ENCODE measurements around the gene DNAH5. TPM values are rescaled to one million over a fixed set of nuclear protein-coding genes. Genes with fewer than 3 reads are reported as not detected.

DNAH5 gene
- total and polyA plus RNA-seq, 2 of the 13 experiments (the other 11 are each of a cell fraction or from before 2014, with no cell fraction given) = 0.09 TPM

GRCh38 chr5:13653709-13654108, 290.8 kb downstream of the DNAH5 start:
- no peaks in the 10 kb centered on the region for H4K20me1 ChIP-seq (ENCODE audit: insufficient read depth, low read length)
- no peak overlapping the region for H2AFZ ChIP-seq (ENCODE audit: low read length)
- H3K79me2 ChIP-seq (ENCODE audit: insufficient read depth, low read length) = no peaks in the 10 kb centered on the region
- ATAC-seq = no peak
- ChIA-PET POLR2A (no interaction called here), CTCF (ENCODE audit: low intra/inter-chr PET ratio, low total read pairs) (no interaction called here)
- no peaks in the 10 kb centered on the region for H3K36me3 ChIP-seq (replicated peaks in 1 of 2; ENCODE audit: control insufficient read depth in 1 of 2, insufficient read depth in 2 of 2, low read length in 2 of 2)
- no peaks in the 10 kb centered on the region for H3K27me3 ChIP-seq (ENCODE audit: control insufficient read depth in 1 of 2, insufficient read depth in 2 of 2, low read length in 2 of 2)
- no peak for FAIRE-seq
- in situ Hi-C loops (cut with HindIII; ENCODE audit: extremely low pct_ligation_motif_present, low pct_unique_long_range_greater_than_20kb) = no loop called here
- H3K9me3 ChIP-seq (ENCODE audit: low read length) = peaks cover 80% of the 10 kb centered on the region
- H3K4me2 ChIP-seq (ENCODE audit: low read depth, low read length) = no peak overlapping the region
- H3K9ac ChIP-seq (ENCODE audit: insufficient read depth, low read depth, low read length) = no peak overlapping the region
- no TSS peak for BruUV-seq (replicated peaks)
- intact Hi-C loops (cut with micrococcal nuclease; ENCODE audit: unreplicated experiment) = no loop called here
- no peak overlapping the region for H3K27ac ChIP-seq (ENCODE audit: extremely low read length, insufficient read depth, low read length)
- WGBS (ENCODE audit: low lambda C conversion rate) = 0% methylated on average over 2 of the region's 2 CpGs
- no peak for DNase-seq (ENCODE audit: low spot score)
- no peak overlapping the region for H3K4me3 ChIP-seq (replicated peaks in 1 of 3; ENCODE audit: insufficient read depth in 1 of 3, low read depth in 2 of 3, low read length in 3 of 3)
- H3K4me1 ChIP-seq (ENCODE audit: insufficient read depth, low read length) = no peaks in the 10 kb centered on the region
- no peak for TF ChIP-seq GABPA (IDR thresholded peaks at IDR 0.05; ENCODE audit: low read depth, low read length)
- TF ChIP-seq GABPA (CRISPR knock-in tag; IDR thresholded peaks at IDR 0.05; ENCODE audit: low read depth) = no peak
- TF ChIP-seq POLR2A (IDR thresholded peaks at IDR 0.05; ENCODE audit: insufficient read depth in 1 of 2, low read depth in 2 of 2, low read length in 2 of 2) = no peak
- TF ChIP-seq KMT2B (CRISPR knock-in tag; IDR thresholded peaks at IDR 0.05) = no peak
- TF ChIP-seq ZBTB49 (CRISPR knock-in tag; IDR thresholded peaks at IDR 0.05; ENCODE audit: borderline replicate concordance) = no peak
- no peak for TF ChIP-seq SMYD3 (CRISPR knock-in tag; IDR thresholded peaks at IDR 0.05)
- TF ChIP-seq, protein P1, sequence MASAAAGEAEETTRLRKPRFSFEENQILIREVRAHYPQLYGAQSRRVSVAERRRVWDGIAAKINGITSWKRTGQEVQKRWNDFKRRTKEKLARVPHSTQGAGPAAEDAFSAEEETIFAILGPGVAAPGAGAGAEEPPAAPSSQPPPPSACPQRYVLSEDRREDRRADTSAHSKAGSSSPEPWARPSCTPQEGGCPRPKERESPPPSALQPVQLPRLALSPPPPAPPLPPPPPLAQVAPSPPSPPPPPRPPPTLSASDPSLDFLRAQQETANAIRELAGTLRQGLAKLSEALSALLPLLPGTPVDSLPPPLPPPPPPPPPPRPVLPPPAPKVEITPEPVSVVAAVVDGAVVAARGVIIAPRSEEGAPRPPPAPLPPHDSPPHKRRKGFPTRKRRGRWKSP (CRISPR knock-in tag; IDR thresholded peaks at IDR 0.05) = no peak
- TF ChIP-seq CAMTA2 (CRISPR knock-in tag; IDR thresholded peaks at IDR 0.05; ENCODE audit: borderline replicate concordance) = no peak
- no peak for TF ChIP-seq YEATS4 (CRISPR knock-in tag; IDR thresholded peaks at IDR 0.05; ENCODE audit: borderline replicate concordance)
- no peak for TF ChIP-seq ATF7 (IDR thresholded peaks at IDR 0.05)
- no peak for TF ChIP-seq ATF7 (CRISPR knock-in tag; IDR thresholded peaks at IDR 0.05)
- TF ChIP-seq ZNF282 (IDR thresholded peaks at IDR 0.05; ENCODE audit: partially characterized antibody) = no peak
- no peak for TF ChIP-seq ZNF530 (CRISPR knock-in tag; IDR thresholded peaks at IDR 0.05; ENCODE audit: low read depth)
- TF ChIP-seq, protein P2, sequence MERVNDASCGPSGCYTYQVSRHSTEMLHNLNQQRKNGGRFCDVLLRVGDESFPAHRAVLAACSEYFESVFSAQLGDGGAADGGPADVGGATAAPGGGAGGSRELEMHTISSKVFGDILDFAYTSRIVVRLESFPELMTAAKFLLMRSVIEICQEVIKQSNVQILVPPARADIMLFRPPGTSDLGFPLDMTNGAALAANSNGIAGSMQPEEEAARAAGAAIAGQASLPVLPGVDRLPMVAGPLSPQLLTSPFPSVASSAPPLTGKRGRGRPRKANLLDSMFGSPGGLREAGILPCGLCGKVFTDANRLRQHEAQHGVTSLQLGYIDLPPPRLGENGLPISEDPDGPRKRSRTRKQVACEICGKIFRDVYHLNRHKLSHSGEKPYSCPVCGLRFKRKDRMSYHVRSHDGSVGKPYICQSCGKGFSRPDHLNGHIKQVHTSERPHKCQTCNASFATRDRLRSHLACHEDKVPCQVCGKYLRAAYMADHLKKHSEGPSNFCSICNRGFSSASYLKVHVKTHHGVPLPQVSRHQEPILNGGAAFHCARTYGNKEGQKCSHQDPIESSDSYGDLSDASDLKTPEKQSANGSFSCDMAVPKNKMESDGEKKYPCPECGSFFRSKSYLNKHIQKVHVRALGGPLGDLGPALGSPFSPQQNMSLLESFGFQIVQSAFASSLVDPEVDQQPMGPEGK (CRISPR knock-in tag; IDR thresholded peaks at IDR 0.05) = no peak
- TF ChIP-seq NAIF1 (CRISPR knock-in tag; IDR thresholded peaks at IDR 0.05; ENCODE audit: borderline replicate concordance) = no peak
- no peak for TF ChIP-seq ZFP37 (CRISPR knock-in tag; IDR thresholded peaks at IDR 0.05; ENCODE audit: borderline replicate concordance)
- no peak for TF ChIP-seq PITX1 (CRISPR knock-in tag; IDR thresholded peaks at IDR 0.05)
- TF ChIP-seq, protein P3, sequence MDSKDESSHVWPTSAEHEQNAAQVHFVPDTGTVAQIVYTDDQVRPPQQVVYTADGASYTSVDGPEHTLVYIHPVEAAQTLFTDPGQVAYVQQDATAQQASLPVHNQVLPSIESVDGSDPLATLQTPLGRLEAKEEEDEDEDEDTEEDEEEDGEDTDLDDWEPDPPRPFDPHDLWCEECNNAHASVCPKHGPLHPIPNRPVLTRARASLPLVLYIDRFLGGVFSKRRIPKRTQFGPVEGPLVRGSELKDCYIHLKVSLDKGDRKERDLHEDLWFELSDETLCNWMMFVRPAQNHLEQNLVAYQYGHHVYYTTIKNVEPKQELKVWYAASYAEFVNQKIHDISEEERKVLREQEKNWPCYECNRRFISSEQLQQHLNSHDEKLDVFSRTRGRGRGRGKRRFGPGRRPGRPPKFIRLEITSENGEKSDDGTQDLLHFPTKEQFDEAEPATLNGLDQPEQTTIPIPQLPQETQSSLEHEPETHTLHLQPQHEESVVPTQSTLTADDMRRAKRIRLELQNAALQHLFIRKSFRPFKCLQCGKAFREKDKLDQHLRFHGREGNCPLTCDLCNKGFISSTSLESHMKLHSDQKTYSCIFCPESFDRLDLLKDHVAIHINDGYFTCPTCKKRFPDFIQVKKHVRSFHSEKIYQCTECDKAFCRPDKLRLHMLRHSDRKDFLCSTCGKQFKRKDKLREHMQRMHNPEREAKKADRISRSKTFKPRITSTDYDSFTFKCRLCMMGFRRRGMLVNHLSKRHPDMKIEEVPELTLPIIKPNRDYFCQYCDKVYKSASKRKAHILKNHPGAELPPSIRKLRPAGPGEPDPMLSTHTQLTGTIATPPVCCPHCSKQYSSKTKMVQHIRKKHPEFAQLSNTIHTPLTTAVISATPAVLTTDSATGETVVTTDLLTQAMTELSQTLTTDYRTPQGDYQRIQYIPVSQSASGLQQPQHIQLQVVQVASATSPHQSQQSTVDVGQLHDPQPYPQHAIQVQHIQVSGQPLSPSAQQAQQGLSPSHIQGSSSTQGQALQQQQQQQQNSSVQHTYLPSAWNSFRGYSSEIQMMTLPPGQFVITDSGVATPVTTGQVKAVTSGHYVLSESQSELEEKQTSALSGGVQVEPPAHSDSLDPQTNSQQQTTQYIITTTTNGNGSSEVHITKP (CRISPR knock-in tag; IDR thresholded peaks at IDR 0.05; ENCODE audit: low read depth) = no peak
